K562 (cell line): ENCODE measurements around the gene SRRT. TPM values are rescaled to one million over a fixed set of nuclear protein-coding genes. Genes with fewer than 3 reads are reported as not detected.

Source experiments
- EP300 ChIP-seq: IDR thresholded peaks from 2 replicates; pipeline ENCODE4 v1.6.1; 2012; ENCODE audit warnings: low read length, improper control_type of control experiment
- EWSR1 ChIP-seq: fragments of 450-650 bp; IDR thresholded peaks from 2 replicates; pipeline ENCODE4 v1.6.1; 2018; ENCODE audit warnings: borderline replicate concordance, mild to moderate bottlenecking, low read depth, moderate library complexity; ENCODE audit not compliant: partially characterized antibody
- FOXM1 ChIP-seq, 2 experiments: fragments of 450-650 bp in 1 of 2; sonication (generic) in 1 of 2; formaldehyde crosslinking in 1 of 2; IDR thresholded peaks; 2 replicates each; pipeline versions ENCODE4 v1.6.1 to v1.9.0; 2017 to 2022; ENCODE audit warnings: low read depth in 2 of 2, mild to moderate bottlenecking in 2 of 2, missing genetic modification reagents in 1 of 2, moderate library complexity in 1 of 2
- KDM1A ChIP-seq, 2 experiments: fragments of 450-650 bp; IDR thresholded peaks; 2 replicates each; pipeline ENCODE4 v1.6.1; 2016; ENCODE audit warnings: mild to moderate bottlenecking in 2 of 2
- LCOR ChIP-seq: sonication (generic); formaldehyde crosslinking; IDR thresholded peaks from 2 replicates; pipeline ENCODE4 v1.8.0; 2022; ENCODE audit warnings: mild to moderate bottlenecking, missing genetic modification reagents
- MBD2 ChIP-seq: sonication (generic); IDR thresholded peaks from 2 replicates; pipeline ENCODE4 v1.6.1; 2016; ENCODE audit warnings: low read depth, borderline replicate concordance
- NR2C1 ChIP-seq, 2 experiments: fragments of 450-650 bp; IDR thresholded peaks; 2 replicates each; pipeline ENCODE4 v1.6.1; 2017; ENCODE audit warnings: mild to moderate bottlenecking in 2 of 2, antibody characterized with exemption in 1 of 2, inconsistent platforms in 1 of 2, missing compliant biosample characterization in 1 of 2, missing genetic modification characterization in 1 of 2
- POLR2AphosphoS2 ChIP-seq: IDR thresholded peaks from 2 replicates; pipeline ENCODE4 v1.6.1; 2012; ENCODE audit warnings: low read length, improper control_type of control experiment
- RHOXF2B ChIP-seq: fragments of 250-450 bp; sonication (Bioruptor Pico); conservative IDR thresholded peaks from 2 replicates; pipeline ENCODE4 v1.5.1; 2021
- SAFB2 ChIP-seq: fragments of 200-400 bp; formaldehyde crosslinking; IDR thresholded peaks from 2 replicates; pipeline ENCODE4 v1.6.1; 2018; ENCODE audit warnings: borderline replicate concordance, low read length, low read depth, moderate library complexity; ENCODE audit not compliant: severe bottlenecking
- STAT5B ChIP-seq: fragments of 250-450 bp; sonication (Bioruptor Pico); IDR thresholded peaks from 2 replicates; pipeline ENCODE4 v1.8.0; 2021; ENCODE audit warnings: mild to moderate bottlenecking, inconsistent platforms
- TCF7 ChIP-seq: sonication (generic); IDR thresholded peaks from 2 replicates; pipeline ENCODE4 v1.6.1; 2016; ENCODE audit warnings: antibody characterized with exemption, borderline replicate concordance
- ZFP1 ChIP-seq: fragments of 450-650 bp; formaldehyde crosslinking; IDR thresholded peaks from 2 replicates; pipeline ENCODE4 v1.4.0; 2020; ENCODE audit warnings: mild to moderate bottlenecking, mixed read lengths
- ZNF124 ChIP-seq: sonication (generic); formaldehyde crosslinking; IDR thresholded peaks from 2 replicates; pipeline ENCODE4 v1.8.1; 2022; ENCODE audit warnings: missing genetic modification reagents
- ZNF398 ChIP-seq: fragments of 250-450 bp; sonication (Bioruptor Pico); IDR thresholded peaks from 2 replicates; pipeline ENCODE4 v1.8.0; 2021; ENCODE audit warnings: moderate library complexity, mild to moderate bottlenecking, inconsistent platforms
- ZNF77 ChIP-seq: fragments of 250-450 bp; sonication (Bioruptor Pico); IDR thresholded peaks from 2 replicates; pipeline ENCODE4 v1.5.0; 2020
- polyA plus RNA-seq, 8 experiments: library from polyadenylated mRNA; depleted of rRNA in 4 of 8; stranded (reverse) in 5 of 8; unstranded in 3 of 8; fragments of >200 nt; fragmentation: Nextera tagmentation in 2 of 8; fragmentation: Illumina TruSeq in 1 of 8; extraction: Ambion mirVana in 2 of 8; extraction: Trizol in 1 of 8; gene quantifications; 2 replicates each; pipeline versions ENCODE4 v1.2.1 to v1.2.3, GENCODE V29; 2011 to 2014; ENCODE audit warnings: inconsistent platforms in 1 of 8, missing spikeins in 1 of 8
- total RNA-seq, 7 experiments: library from RNA; depleted of rRNA in 6 of 7; stranded (reverse); fragments of >200 nt in 6 of 7; fragmentation: Illumina TruSeq in 2 of 7; extraction: Trizol in 2 of 7; gene quantifications; 2 replicates each; pipeline versions ENCODE4 v1.2.1 to v1.2.3, GENCODE V29; 2011 to 2021; ENCODE audit warnings: low replicate concordance in 1 of 7
- TF ChIP-seq, protein P1 (sequence below): sonication (generic); formaldehyde crosslinking; IDR thresholded peaks from 2 replicates; pipeline ENCODE4 v1.8.0; 2023; ENCODE audit warnings: missing genetic modification reagents, mild to moderate bottlenecking, borderline replicate concordance

SRRT gene
- total and polyA plus RNA-seq, 9 of the 15 experiments (the other 6 are each of a cell fraction or from before 2014, with no cell fraction given) = 10.3 to 263 (median 84.4) TPM

DNA sequence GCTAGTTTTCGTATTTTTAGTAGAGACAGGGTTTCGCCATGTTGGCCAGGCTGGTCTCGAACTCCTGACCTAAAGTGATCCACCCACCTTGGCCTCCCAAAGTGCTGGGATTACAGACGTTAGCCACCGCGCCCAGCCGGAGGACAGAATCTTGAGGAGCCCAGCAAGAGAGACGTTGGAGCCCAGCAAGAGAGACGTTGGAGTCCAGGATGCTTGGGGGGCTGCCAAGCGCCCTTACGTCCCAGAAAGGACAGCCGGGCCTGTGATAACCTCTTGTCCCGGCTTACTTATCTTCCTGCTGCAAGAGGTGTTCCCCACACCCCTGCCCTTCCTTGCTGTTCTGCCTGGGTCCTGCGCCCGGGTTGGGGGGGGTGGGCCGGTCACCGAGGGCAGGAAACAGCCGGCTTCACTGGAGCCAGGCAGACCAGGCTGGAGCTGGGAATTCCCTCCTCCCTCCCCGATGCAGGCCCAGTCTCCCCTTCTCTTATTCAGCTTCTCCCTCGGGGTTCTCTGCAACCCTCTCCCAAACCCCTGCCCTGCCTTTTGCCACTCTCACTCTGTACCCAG lies 45.7 kb upstream of the SRRT start (continued):
- TF ChIP-seq ZNF398 (CRISPR knock-in tag) (no peak), ZFP1 (CRISPR knock-in tag) (no peak), RHOXF2B (no peak), FOXM1 (IDR thresholded peaks at IDR 0.05; ENCODE audit: low read depth) (peak; percentile 69), FOXM1 (CRISPR knock-in tag; IDR thresholded peaks at IDR 0.05; ENCODE audit: low read depth) (no peak), LCOR (CRISPR knock-in tag) (peak; percentile 50; the same call in 1 of the 2 replicates), POLR2AphosphoS2 (no peak), EP300 (peak; percentile 89), ZNF124 (no peak), STAT5B (no peak), SAFB2 (no peak), NR2C1 (IDR thresholded peaks at IDR 0.05) (no peak; the same call in 1 of the 2 replicates), NR2C1 (tag; IDR thresholded peaks at IDR 0.05) (peak; percentile 19; the same call in 1 of the 2 replicates), MBD2 (0 out of 2 replicates have a peak, but pooled peaks have one; percentile 67), KDM1A (IDR thresholded peaks at IDR 0.05) (peak; percentile 87 to 88), EWSR1 (no peak), TCF7 (no peak; the same call in 1 of the 2 replicates), ZNF77 (no peak)
- TF ChIP-seq, protein P1, sequence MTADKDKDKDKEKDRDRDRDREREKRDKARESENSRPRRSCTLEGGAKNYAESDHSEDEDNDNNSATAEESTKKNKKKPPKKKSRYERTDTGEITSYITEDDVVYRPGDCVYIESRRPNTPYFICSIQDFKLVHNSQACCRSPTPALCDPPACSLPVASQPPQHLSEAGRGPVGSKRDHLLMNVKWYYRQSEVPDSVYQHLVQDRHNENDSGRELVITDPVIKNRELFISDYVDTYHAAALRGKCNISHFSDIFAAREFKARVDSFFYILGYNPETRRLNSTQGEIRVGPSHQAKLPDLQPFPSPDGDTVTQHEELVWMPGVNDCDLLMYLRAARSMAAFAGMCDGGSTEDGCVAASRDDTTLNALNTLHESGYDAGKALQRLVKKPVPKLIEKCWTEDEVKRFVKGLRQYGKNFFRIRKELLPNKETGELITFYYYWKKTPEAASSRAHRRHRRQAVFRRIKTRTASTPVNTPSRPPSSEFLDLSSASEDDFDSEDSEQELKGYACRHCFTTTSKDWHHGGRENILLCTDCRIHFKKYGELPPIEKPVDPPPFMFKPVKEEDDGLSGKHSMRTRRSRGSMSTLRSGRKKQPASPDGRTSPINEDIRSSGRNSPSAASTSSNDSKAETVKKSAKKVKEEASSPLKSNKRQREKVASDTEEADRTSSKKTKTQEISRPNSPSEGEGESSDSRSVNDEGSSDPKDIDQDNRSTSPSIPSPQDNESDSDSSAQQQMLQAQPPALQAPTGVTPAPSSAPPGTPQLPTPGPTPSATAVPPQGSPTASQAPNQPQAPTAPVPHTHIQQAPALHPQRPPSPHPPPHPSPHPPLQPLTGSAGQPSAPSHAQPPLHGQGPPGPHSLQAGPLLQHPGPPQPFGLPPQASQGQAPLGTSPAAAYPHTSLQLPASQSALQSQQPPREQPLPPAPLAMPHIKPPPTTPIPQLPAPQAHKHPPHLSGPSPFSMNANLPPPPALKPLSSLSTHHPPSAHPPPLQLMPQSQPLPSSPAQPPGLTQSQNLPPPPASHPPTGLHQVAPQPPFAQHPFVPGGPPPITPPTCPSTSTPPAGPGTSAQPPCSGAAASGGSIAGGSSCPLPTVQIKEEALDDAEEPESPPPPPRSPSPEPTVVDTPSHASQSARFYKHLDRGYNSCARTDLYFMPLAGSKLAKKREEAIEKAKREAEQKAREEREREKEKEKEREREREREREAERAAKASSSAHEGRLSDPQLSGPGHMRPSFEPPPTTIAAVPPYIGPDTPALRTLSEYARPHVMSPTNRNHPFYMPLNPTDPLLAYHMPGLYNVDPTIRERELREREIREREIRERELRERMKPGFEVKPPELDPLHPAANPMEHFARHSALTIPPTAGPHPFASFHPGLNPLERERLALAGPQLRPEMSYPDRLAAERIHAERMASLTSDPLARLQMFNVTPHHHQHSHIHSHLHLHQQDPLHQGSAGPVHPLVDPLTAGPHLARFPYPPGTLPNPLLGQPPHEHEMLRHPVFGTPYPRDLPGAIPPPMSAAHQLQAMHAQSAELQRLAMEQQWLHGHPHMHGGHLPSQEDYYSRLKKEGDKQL = no peak
